Hematopoietic multipotent progenitor cell treated with erythropoietin and hydrocortisone succinate and interleukin-3 and kit ligand, for 6 days (in vitro differentiated cells): Measurements from ENCODE around the gene F2R.
"Not testable (repeated sequence)": the region's sequence is repeated elsewhere in the genome, so short reads cannot be mapped to it uniquely, and the experiment has no call there.

ENCODE experiments used
- DNase-seq: peaks from one replicate; pipeline ENCODE4 v3.0.0-alpha.2; 2015

F2R gene

GRCh38 chr5:76761118-76761517 is 45.2 kb downstream of the F2R start:
- not testable (repeated sequence) for DNase-seq

- DNase-seq = peak; percentile 17
Observed at GRCh38 chr5:76762484-76762883, 46.6 kb downstream of the F2R start.

- peak; percentile 54 for DNase-seq
Observed at GRCh38 chr5:76763136-76763535, 47.2 kb downstream of the F2R start.

DNA sequence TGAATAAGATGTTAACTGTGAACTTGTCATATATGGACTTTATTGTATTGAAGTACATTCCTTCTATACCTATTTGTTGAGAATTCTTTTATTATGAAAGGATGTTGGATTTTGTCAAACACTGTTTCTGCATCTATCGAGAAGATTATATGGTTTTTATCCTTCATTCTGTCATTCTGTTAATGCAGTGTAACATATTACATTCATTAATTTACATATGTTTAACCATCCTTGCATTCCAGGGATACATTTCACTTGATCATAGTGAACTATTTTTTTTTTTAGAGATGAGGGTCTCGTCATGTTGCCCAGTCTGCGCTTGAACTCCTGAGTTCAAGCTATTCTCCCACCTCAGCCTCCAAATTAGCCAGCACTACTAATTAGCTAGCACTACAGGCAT is 48.4 kb downstream of the F2R start:
- DNase-seq = peak; percentile 18

DNA sequence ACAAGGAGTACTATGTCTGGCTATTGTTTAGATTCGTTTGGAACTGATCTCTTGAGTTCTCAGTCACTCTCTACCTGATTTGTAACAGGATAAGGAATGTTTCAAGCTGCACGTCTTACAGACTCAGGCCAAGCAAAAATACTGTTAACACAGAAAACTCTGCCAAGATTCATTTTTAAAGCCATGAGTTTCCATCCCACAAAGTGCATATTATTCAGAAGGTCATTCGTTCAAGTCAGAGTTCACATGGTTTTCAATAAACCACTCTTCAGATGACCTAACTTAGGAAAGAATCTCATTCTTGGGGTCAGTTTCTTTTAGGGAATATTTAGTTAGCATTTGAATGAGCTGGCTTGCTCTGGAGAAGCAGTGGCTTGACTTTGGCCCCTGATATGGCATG is 49.3 kb downstream of the F2R start:
- DNase-seq = no peak

DNA sequence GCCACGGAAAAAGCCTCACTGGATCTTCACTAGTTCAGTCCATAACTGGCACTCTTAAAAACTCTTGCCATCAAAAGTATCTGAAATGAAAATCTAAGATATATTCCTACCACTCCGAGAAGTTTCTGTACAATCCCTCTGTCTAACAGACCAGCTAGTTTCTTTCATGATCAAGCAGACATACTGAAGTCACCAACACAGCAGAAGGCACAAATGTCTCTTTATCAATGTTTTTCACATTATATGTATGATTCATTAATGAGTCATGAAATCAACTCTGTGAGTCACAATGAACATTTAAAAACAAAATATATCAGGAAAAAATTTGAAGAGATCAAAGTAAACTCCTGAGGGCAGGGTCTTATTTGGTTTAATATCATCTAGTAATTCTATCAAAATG is 50.8 kb downstream of the F2R start:
- peak; percentile 16 for DNase-seq

GRCh38 chr5:76771041-76771440 is 55.1 kb downstream of the F2R start:
- DNase-seq = not testable (repeated sequence)

DNA sequence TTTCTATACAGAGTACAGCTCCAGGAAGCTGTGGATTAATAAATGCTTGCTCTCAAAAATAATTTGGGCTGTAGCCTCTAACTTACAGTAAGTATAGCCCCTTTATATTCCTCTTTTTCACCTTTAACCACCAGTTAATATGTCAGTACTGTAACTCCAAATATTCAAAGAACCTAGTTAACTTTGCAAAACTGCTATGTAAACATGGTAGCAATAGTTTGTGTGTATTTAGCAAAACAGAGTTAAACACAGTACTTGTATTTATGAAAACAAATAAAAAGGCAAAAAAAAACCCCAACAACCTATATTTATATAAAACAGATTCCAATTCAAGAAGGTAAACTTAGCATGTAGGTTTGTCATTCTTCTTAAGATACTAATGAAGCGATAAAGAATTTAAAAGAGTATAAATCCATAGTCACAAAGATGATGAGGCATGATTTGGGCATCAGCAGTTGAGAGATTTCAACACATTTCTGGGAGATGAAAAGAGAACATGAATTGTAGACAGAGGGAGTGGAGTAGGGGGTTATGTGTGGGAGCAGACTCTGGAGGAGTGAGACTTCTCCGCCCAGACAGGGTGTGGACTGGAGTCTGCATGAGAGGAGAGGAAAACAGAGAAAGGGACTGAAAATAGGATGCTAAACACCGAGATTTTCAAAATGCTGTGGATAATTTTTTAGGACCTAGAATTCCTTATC is 55.9 kb downstream of the F2R start:
- DNase-seq = no peak

- no peak for DNase-seq
Observed at GRCh38 chr5:76775921-76776320, 60.0 kb downstream of the F2R start.

DNA sequence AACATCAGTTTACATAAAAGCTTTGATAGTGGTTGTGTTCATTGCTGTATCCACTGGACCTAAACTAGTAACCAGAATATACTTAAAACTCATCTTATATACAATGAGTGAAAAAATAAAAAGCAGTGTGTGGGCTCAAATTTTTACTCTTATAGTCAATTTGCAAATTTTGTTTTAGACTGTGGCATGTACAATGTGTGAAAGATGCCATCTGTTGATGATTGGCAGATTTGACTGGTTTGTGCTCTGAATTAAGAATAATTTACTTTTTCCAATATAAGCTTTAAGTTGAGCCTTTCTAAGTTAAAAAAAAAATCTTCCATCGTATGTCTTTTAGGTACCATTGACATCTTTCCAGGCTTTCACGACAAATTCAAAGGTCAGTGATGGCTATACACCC is 60.5 kb downstream of the F2R start:
- no peak for DNase-seq

DNA sequence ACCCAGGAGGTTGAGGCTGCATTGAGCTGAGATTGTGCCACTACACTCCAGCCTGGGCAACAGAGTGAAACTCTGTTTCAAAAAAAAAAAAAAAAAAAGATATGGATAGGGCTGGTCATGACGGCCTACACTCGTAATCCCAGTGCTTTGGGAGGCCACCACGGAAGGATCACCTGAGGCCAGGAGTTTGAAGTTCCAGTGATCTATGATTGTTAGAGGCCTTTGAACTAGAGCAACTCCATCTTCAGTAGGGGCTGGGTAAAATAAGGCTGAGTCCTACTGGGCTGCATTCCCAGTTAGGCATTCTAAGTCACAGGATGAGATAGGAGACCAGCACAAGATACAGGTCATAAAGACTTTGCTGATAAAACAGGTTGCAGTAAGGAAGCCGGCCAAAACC is 64.7 kb downstream of the F2R start:
- DNase-seq = not testable (repeated sequence)

DNA sequence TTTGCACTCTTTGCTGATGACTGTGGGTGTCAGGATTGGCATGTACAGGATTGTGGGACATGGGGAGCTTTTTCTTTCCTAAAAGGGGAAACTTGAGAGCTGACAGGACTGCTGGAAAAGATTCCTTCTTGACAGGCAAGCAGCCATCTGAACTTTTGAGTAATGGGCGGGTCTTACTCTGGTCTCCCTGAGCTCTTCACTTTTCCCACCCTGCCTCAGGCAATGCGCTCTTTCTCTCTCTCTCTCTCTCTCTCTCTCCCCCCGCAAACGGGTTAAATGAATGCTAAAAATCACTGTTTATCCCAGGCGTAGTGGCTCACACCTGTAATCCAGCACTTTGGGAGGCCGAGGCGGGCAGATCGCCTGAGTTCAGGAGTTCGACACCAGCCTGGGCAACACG is 65.8 kb downstream of the F2R start:
- DNase-seq = no peak

DNA sequence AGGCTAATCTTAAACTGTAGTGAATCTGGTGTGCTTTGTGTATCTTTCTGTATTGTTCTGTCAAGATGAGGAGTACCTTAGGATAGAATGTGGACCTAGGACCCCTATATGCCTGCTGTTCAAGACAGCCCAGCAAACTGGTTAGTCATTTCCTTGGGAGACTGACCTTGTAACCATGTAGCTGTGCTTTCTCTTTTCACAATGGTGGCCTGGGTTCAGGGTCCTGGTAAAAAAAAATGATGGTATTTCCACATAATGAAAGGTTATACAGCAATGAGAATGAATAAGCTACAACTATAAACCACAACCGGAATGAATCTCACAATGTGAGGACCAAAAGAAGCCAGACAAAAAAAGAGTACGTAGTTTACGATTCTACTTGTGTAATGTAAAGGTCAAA is 66.5 kb downstream of the F2R start:
- no peak for DNase-seq
